B cell (primary cell): Measurements from ENCODE around the gene HSD17B4. TPM values are rescaled to one million over a fixed set of nuclear protein-coding genes. Genes with fewer than 3 reads are reported as not detected.
"Not testable (repeated sequence)": the region's sequence is repeated elsewhere in the genome, so short reads cannot be mapped to it uniquely, and the experiment has no call there.

Experiments used
- ATAC-seq: fragments of 200-7000 bp; cut with Tn5 transposase; one replicate; pipeline ENCODE4 v1.10.0; 2021; ENCODE audit warnings: low read depth, mild to moderate bottlenecking, moderate number of reproducible peaks, moderate library complexity
- CTCF ChIA-PET: fragments of 350-600 bp; sonication (Branson Sonifier 250); formaldehyde crosslinking; loops from one replicate; lab custom pipeline; 2021; ENCODE audit warnings: antibody characterized with exemption, inconsistent platforms; lab: Charles Lee
- POLR2A ChIA-PET: fragments of 350-600 bp; sonication (Branson Sonifier 250); formaldehyde crosslinking; loops from one replicate; lab custom pipeline; 2021; ENCODE audit warnings: antibody characterized with exemption; lab: Charles Lee
- DNase-seq: peaks from one replicate; pipeline ENCODE4 v3.0.0; 2013
- H2AFZ ChIP-seq: 2 replicates; pipeline ENCODE4 v1.6.1; 2012; ENCODE audit warnings: mild to moderate bottlenecking, low read depth, low read length; ENCODE audit not compliant: insufficient read depth, poor library complexity, severe bottlenecking
- H3K27ac ChIP-seq, 2 donors: 1 replicate in 1 of 2; 2 replicates in 1 of 2; pipeline ENCODE4 v1.5.1; 2012 to 2013; ENCODE audit warnings: low read length in 2 of 2, mild to moderate bottlenecking in 2 of 2, moderate library complexity in 1 of 2
- H3K27me3 ChIP-seq, 4 experiments: fragments of 200-600 bp in 1 of 4; sonication (generic) in 1 of 4; replicated peaks in 1 of 4; 1 replicate in 2 of 4; 2 replicates in 2 of 4; pipeline versions ENCODE4 v1.6.1 to v1.7.0; 2013 to 2016; ENCODE audit warnings: low read length in 3 of 4, mild to moderate bottlenecking in 2 of 4, mixed read lengths in 1 of 4, moderate library complexity in 1 of 4; ENCODE audit not compliant: insufficient read depth in 4 of 4, control insufficient read depth in 3 of 4; ENCODE audit errors: control extremely low read depth in 1 of 4
- H3K36me3 ChIP-seq, 2 experiments: replicated peaks in 1 of 2; 1 replicate in 1 of 2; 2 replicates in 1 of 2; pipeline versions ENCODE4 v1.6.1 to v1.7.1; 2013; ENCODE audit warnings: low read length in 1 of 2; ENCODE audit not compliant: insufficient read depth in 2 of 2, control insufficient read depth in 1 of 2; ENCODE audit errors: control extremely low read depth in 1 of 2, extremely low read depth in 1 of 2
- H3K4me1 ChIP-seq, 2 donors: fragments of 200-600 bp in 1 of 2; sonication (generic) in 1 of 2; 1 replicate in 1 of 2; 2 replicates in 1 of 2; pipeline versions ENCODE4 v1.5.1 to v1.6.1; 2013 to 2017; ENCODE audit warnings: low read length in 2 of 2; ENCODE audit not compliant: control insufficient read depth in 2 of 2, insufficient read depth in 2 of 2
- H3K4me2 ChIP-seq: replicated peaks from 2 replicates; pipeline ENCODE3; 2012; ENCODE audit warnings: mild to moderate bottlenecking, low read depth, low read length; ENCODE audit not compliant: poor library complexity, severe bottlenecking
- H3K4me3 ChIP-seq, 5 experiments: fragments of 200-600 bp in 1 of 5; sonication (generic) in 1 of 5; 1 replicate in 3 of 5; 2 replicates in 2 of 5; pipeline versions ENCODE4 v1.5.1 to v1.7.0; 2011 to 2016; ENCODE audit warnings: low read length in 4 of 5, mild to moderate bottlenecking in 4 of 5, low read depth in 2 of 5, control low read depth in 1 of 5, moderate library complexity in 1 of 5; ENCODE audit not compliant: insufficient read depth in 1 of 5; ENCODE audit errors: control extremely low read depth in 1 of 5, extremely low read depth in 1 of 5
- H3K79me2 ChIP-seq: fragments of 200-600 bp; sonication (generic); one replicate; pipeline ENCODE4 v1.6.0; 2016; ENCODE audit warnings: low read length; ENCODE audit not compliant: control insufficient read depth, insufficient read depth
- H3K9ac ChIP-seq: fragments of 200-600 bp; sonication (generic); 2 replicates; pipeline ENCODE4 v1.6.1; 2017; ENCODE audit warnings: mild to moderate bottlenecking, low read length, moderate library complexity
- H3K9me3 ChIP-seq, 3 donors: one replicate each; pipeline versions ENCODE4 v1.6.1 to v1.7.1; 2013; ENCODE audit warnings: low read length in 2 of 3; ENCODE audit not compliant: control insufficient read depth in 2 of 3, insufficient read depth in 1 of 3; ENCODE audit errors: control extremely low read depth in 1 of 3
- H4K20me1 ChIP-seq: 2 replicates; pipeline ENCODE4 v1.6.0; 2012; ENCODE audit warnings: mild to moderate bottlenecking, low read length; ENCODE audit not compliant: insufficient read depth, control insufficient read depth, poor library complexity, severe bottlenecking
- H3K27ac Mint-ChIP-seq: one replicate; pipeline ENCODE4 v1.8.0; 2021; ENCODE audit warnings: mixed read lengths
- H3K27me3 Mint-ChIP-seq: one replicate; pipeline ENCODE4 v1.8.0; 2021; ENCODE audit warnings: mixed read lengths
- H3K4me1 Mint-ChIP-seq: one replicate; pipeline ENCODE4 v1.8.0; 2021; ENCODE audit warnings: mixed read lengths
- H3K4me3 Mint-ChIP-seq: one replicate; pipeline ENCODE4 v1.8.0; 2021; ENCODE audit warnings: mixed read lengths
- H3K9me3 Mint-ChIP-seq: one replicate; pipeline ENCODE4 v1.8.0; 2022; ENCODE audit warnings: mixed read lengths; ENCODE audit not compliant: insufficient read depth
- CTCF ChIP-seq: fragments of 200-600 bp; IDR thresholded peaks from one replicate; pipeline ENCODE4 v1.8.0; 2022; ENCODE audit warnings: antibody characterized with exemption, mild to moderate bottlenecking
- EZH2 ChIP-seq: IDR thresholded peaks from 2 replicates; pipeline ENCODE4 v1.6.1; 2012; ENCODE audit warnings: borderline replicate concordance, low read depth, mild to moderate bottlenecking, moderate library complexity, low read length; ENCODE audit not compliant: insufficient read depth, poor library complexity, severe bottlenecking
- WGBS: methylation state at CpG from one replicate; pipeline ENCODE4 v1.1.5; 2013; ENCODE audit warnings: missing lambda C conversion rate; ENCODE audit not compliant: insufficient coverage; 5-methylcytosine and 5-hydroxymethylcytosine counted together
- intact Hi-C: fragments of 100-400 bp; cut with micrococcal nuclease; formaldehyde crosslinking; loops from one replicate; pipeline ENCODE4 v1.10.0; 2022
- polyA plus RNA-seq: library from polyadenylated mRNA; depleted of rRNA; stranded (reverse); fragments of >200 nt; gene quantifications from 2 replicates; pipeline ENCODE4 v1.2.3, GENCODE V29; 2012
- total RNA-seq, 2 donors: library from RNA; stranded (reverse); fragments of 120-200 nt in 1 of 2; gene quantifications; 1 replicate in 1 of 2; 2 replicates in 1 of 2; pipeline versions ENCODE4 v1.2.3 to v1.2.4, GENCODE V29; 2013 to 2022

HSD17B4 gene
- total and polyA plus RNA-seq, 2 donors (not counting 1 experiment from before 2014, with no cell fraction given): 114 to 125 TPM

- Histone ChIP-seq H4K20me1 (no peaks in the 10 kb centered on the region), H3K27me3 (no peaks in the 10 kb centered on the region), H3K9ac (no peak overlapping the region), H3K79me2 (no peaks in the 10 kb centered on the region), H2AFZ (peak overlapping the region; percentile 51), H3K27ac (no peak overlapping the region), H3K4me3 (peak overlapping the region in 1 of 5 experiments; percentile 5), H3K4me1 (peaks cover 14 to 20% of the 10 kb centered on the region in 2 donors), H3K4me2 (peak overlapping the region; percentile 57), H3K9me3 (peaks cover 0 to 12% (median 4%) of the 10 kb centered on the region in 3 donors), H3K36me3 (no peaks in the 10 kb centered on the region)
- POLR2A ChIA-PET: interaction anchor here (1.0 kb wide), 1 partner anchor 403 kb away, joined by 4 read pairs; no protein-coding TSS in a partner anchor
- ATAC-seq (peak; percentile 92), DNase-seq (peak; percentile 89)
- WGBS: 33% methylated on average over 8 of the region's 8 CpGs
- intact Hi-C loops: loop anchor here (1.0 kb wide), 4 partner anchors 15 to 447 kb away; partner anchors contain the start of gene DTWD2
- H3K27ac Mint-ChIP-seq: peak overlapping the region; percentile 5
- no peaks in the 10 kb centered on the region for H3K27me3 Mint-ChIP-seq
- TF ChIP-seq EZH2 (no peak), CTCF (peak; percentile 82)
- no peaks in the 10 kb centered on the region for H3K9me3 Mint-ChIP-seq
- peak overlapping the region; percentile 46 for H3K4me3 Mint-ChIP-seq
- H3K4me1 Mint-ChIP-seq: peaks cover 28% of the 10 kb centered on the region
- CTCF ChIA-PET: interaction anchor here (0.7 to 4.4 kb wide), 38 partner anchors 10 to 449 kb away, joined by 3 to 65 read pairs (median 4); partner anchors contain the start of gene DTWD2
Measured at GRCh38 chr5:119435436-119436132, 16.7 kb upstream of the HSD17B4 start.

GRCh38 chr5:119437785-119438586, 14.3 kb upstream of the HSD17B4 start:
- peaks cover 28% of the 10 kb centered on the region for H3K4me1 Mint-ChIP-seq
- DNase-seq, H3K27me3 Mint-ChIP-seq, H3K79me2 ChIP-seq, H3K4me3 ChIP-seq, H3K9me3 Mint-ChIP-seq, H3K4me2 ChIP-seq, H3K9me3 ChIP-seq, intact Hi-C loops, ATAC-seq, H3K4me3 Mint-ChIP-seq, H3K9ac ChIP-seq, H3K36me3 ChIP-seq, H2AFZ ChIP-seq, POLR2A ChIA-PET, H3K27me3 ChIP-seq, H4K20me1 ChIP-seq, H3K27ac ChIP-seq: not testable (repeated sequence)
- CTCF ChIA-PET: interaction anchor here (1.2 to 3.4 kb wide), 3 partner anchors 14 to 450 kb away, joined by 3 to 9 read pairs (median 3); partner anchors contain the start of gene DTWD2
- H3K4me1 ChIP-seq: peaks cover 14 to 20% of the 10 kb centered on the region in 2 donors
- H3K27ac Mint-ChIP-seq: peak overlapping the region; percentile 11
- WGBS: no CpG with 5 or more reads among the region's 3 CpGs

GRCh38 chr5:119438587-119438917, 13.7 kb upstream of the HSD17B4 start:
- CTCF ChIA-PET: interaction anchor here (1.5 to 3.4 kb wide), 3 partner anchors 20 to 450 kb away, joined by 3 to 9 read pairs (median 5); partner anchors contain the start of gene DTWD2
- H3K4me3 ChIP-seq, H4K20me1 ChIP-seq, intact Hi-C loops, ATAC-seq, H3K9me3 ChIP-seq, H3K27me3 ChIP-seq, H3K79me2 ChIP-seq, H3K9ac ChIP-seq, H3K27me3 Mint-ChIP-seq, POLR2A ChIA-PET, H3K4me2 ChIP-seq, H3K9me3 Mint-ChIP-seq, H3K36me3 ChIP-seq, DNase-seq: not testable (repeated sequence)
- Histone ChIP-seq H2AFZ (peak overlapping the region; percentile 8), H3K4me1 (peaks cover 14 to 20% of the 10 kb centered on the region in 2 donors), H3K27ac (peak overlapping the region; percentile 28 to 42)
- peak overlapping the region; percentile 73 for H3K4me3 Mint-ChIP-seq
- WGBS: no CpG with 5 or more reads among the region's 1 CpG
- peak overlapping the region; percentile 11 for H3K27ac Mint-ChIP-seq
- H3K4me1 Mint-ChIP-seq: peaks cover 28% of the 10 kb centered on the region
